COLO668 (cell line): Measurements from ENCODE around the gene LTBP1.
A peak's percentile ranks its signal among the peaks of the same experiment; 100 is the strongest.
"Not testable (repeated sequence)": the region's sequence is repeated elsewhere in the genome, so short reads cannot be mapped to it uniquely, and the experiment has no call there.

ENCODE experiments used
- DNase-seq: peaks from one replicate; lab custom pipeline; 2025; ENCODE audit not compliant: unreplicated experiment; lab: John Stamatoyannopoulos, UW

LTBP1 gene

GRCh38 chr2:32946314-32947075 is at the start of gene LTBP1:
LTBP1 (plus strand) TSS chr2:32946953; CDS start chr2:32947325, 372 bp downstream.
- DNase-seq, result peak; percentile 57

- DNase-seq, result no peak
Measured at GRCh38 chr2:32900246-32900973, 46.3 kb upstream of the LTBP1 start.

- DNase-seq, result no peak
Measured at GRCh38 chr2:32901313-32901712, 45.4 kb upstream of the LTBP1 start.

- no peak for DNase-seq
Measured at GRCh38 chr2:32902174-32902573, 44.6 kb upstream of the LTBP1 start.

GRCh38 chr2:32902986-32903385 is 43.8 kb upstream of the LTBP1 start:
- no peak for DNase-seq

GRCh38 chr2:32904074-32904473 is 42.7 kb upstream of the LTBP1 start:
- no peak for DNase-seq

GRCh38 chr2:32904751-32905150 is 42.0 kb upstream of the LTBP1 start:
- DNase-seq, result no peak

GRCh38 chr2:32905270-32905669 is 41.5 kb upstream of the LTBP1 start:
- no peak for DNase-seq

- no peak for DNase-seq
Measured at GRCh38 chr2:32910883-32911598, 35.7 kb upstream of the LTBP1 start.

- no peak for DNase-seq
Measured at GRCh38 chr2:32915694-32916093, 31.1 kb upstream of the LTBP1 start.

- no peak for DNase-seq
Measured at GRCh38 chr2:32918774-32919173, 28.0 kb upstream of the LTBP1 start.

GRCh38 chr2:32919901-32920300 is 26.9 kb upstream of the LTBP1 start:
- not testable (repeated sequence) for DNase-seq

- DNase-seq, result not testable (repeated sequence)
Measured at GRCh38 chr2:32921486-32921885, 25.3 kb upstream of the LTBP1 start.

GRCh38 chr2:32922501-32922900 is 24.3 kb upstream of the LTBP1 start:
- DNase-seq, result no peak

GRCh38 chr2:32923109-32923508 is 23.6 kb upstream of the LTBP1 start:
- no peak for DNase-seq

GRCh38 chr2:32925283-32925815 is 21.4 kb upstream of the LTBP1 start:
- no peak for DNase-seq

GRCh38 chr2:32925976-32926707 is 20.6 kb upstream of the LTBP1 start:
- no peak for DNase-seq

- DNase-seq, result no peak
Measured at GRCh38 chr2:32926708-32927084, 20.1 kb upstream of the LTBP1 start.

- DNase-seq, result no peak
Measured at GRCh38 chr2:32930436-32930835, 16.3 kb upstream of the LTBP1 start.

GRCh38 chr2:32931519-32931918 is 15.2 kb upstream of the LTBP1 start:
- DNase-seq, result no peak
